GM06990 (cell line): ENCODE data around the gene AGFG2.

ENCODE experiments used
- DNase-seq: peaks from one replicate; pipeline ENCODE4 v3.0.0-alpha.2; 2011; ENCODE audit not compliant: insufficient read length; ENCODE audit errors: extremely low read depth
- H3K27me3 ChIP-seq: replicated peaks from 2 replicates; pipeline ENCODE4 v1.6.0; 2011; ENCODE audit warnings: low read length; ENCODE audit not compliant: control insufficient read depth, insufficient read depth
- H3K36me3 ChIP-seq: 2 replicates; pipeline ENCODE4 v1.5.1; 2011; ENCODE audit warnings: low read length; ENCODE audit not compliant: control insufficient read depth, insufficient read depth
- H3K4me3 ChIP-seq: replicated peaks from 2 replicates; pipeline ENCODE4 v1.5.1; 2011; ENCODE audit warnings: low read depth, mild to moderate bottlenecking, control low read depth, low read length
- TF ChIP-seq, protein P1 (sequence below): IDR thresholded peaks from 2 replicates; pipeline ENCODE4 v1.5.1; 2011; ENCODE audit warnings: low read length, control low read depth, mild to moderate bottlenecking, inconsistent platforms; ENCODE audit not compliant: insufficient read depth, poor library complexity, severe bottlenecking

AGFG2 gene, protein sequence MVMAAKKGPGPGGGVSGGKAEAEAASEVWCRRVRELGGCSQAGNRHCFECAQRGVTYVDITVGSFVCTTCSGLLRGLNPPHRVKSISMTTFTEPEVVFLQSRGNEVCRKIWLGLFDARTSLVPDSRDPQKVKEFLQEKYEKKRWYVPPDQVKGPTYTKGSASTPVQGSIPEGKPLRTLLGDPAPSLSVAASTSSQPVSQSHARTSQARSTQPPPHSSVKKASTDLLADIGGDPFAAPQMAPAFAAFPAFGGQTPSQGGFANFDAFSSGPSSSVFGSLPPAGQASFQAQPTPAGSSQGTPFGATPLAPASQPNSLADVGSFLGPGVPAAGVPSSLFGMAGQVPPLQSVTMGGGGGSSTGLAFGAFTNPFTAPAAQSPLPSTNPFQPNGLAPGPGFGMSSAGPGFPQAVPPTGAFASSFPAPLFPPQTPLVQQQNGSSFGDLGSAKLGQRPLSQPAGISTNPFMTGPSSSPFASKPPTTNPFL

DNA sequence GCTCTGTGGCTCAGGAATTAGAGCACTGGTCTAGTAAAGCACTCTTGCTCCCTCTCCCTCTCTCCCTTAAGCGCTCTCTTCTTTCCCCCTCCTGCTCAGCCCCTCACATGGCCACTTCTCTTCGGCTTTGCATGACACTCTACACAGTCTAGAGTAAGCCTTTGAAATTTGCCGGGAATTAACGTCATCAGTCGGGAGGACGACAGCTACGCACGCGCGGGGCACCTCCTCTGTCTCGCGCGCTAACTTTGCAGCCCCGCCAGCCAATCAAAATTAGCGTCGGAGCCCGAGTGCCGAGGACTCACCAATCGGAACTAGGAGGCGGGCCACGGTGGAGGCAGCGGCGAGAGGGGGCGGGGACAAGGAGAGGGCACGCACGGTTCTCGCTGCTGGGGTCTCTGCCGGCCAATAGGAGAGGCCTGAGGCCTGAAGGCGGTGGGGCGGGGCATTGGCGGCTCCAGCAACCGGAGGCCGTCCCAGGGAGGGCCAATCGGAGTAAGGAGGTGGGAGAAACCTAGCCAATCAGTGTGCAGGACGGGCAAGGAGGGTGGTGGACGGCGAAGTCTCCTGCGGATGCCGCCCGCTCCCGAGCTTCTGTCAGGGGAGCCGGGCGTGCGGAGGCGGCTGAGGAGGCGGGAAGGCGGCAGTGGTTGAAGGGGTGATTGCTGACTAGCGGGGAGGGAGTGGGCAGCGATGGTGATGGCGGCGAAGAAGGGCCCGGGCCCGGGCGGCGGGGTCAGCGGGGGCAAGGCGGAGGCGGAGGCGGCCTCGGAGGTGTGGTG lies at the start of gene AGFG2:
Gene AGFG2 (plus strand): TSS at position 550 of the 782 bp plus-strand sequence. CDS start 144 bp downstream, at position 694.
- H3K36me3 ChIP-seq: no peaks in the 10 kb centered on the region
- no peaks in the 10 kb centered on the region for H3K27me3 ChIP-seq
- H3K4me3 ChIP-seq: peak within 1 kb of the TSS; percentile 84
- TF ChIP-seq, protein P1, sequence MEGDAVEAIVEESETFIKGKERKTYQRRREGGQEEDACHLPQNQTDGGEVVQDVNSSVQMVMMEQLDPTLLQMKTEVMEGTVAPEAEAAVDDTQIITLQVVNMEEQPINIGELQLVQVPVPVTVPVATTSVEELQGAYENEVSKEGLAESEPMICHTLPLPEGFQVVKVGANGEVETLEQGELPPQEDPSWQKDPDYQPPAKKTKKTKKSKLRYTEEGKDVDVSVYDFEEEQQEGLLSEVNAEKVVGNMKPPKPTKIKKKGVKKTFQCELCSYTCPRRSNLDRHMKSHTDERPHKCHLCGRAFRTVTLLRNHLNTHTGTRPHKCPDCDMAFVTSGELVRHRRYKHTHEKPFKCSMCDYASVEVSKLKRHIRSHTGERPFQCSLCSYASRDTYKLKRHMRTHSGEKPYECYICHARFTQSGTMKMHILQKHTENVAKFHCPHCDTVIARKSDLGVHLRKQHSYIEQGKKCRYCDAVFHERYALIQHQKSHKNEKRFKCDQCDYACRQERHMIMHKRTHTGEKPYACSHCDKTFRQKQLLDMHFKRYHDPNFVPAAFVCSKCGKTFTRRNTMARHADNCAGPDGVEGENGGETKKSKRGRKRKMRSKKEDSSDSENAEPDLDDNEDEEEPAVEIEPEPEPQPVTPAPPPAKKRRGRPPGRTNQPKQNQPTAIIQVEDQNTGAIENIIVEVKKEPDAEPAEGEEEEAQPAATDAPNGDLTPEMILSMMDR: no peak
- peak; percentile 100 for DNase-seq

DNA sequence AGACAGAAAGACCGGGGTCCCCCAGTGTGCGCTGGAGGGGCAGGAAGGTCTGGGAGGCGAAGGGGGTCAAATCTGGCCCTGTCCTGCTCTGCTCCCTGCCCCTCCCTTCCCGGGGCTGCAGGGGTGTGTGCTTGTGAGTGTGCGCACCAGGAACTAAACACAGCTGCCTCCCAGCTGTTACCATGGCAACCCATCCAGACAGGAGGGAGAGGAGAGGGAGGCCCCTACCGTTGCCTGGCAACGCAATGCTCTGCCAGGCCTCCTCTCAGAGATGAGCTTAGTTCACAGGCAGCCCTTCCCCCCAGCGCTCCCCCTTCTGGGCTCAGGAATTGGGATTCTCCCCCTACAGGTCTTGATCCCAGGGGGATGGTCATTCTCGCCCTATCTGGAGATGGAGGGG lies 49.2 kb upstream of the AGFG2 start:
- Histone ChIP-seq H3K4me3 (no peak overlapping the region), H3K27me3 (no peaks in the 10 kb centered on the region), H3K36me3 (no peaks in the 10 kb centered on the region)
- TF ChIP-seq, protein P1: no peak
- no peak for DNase-seq

DNA sequence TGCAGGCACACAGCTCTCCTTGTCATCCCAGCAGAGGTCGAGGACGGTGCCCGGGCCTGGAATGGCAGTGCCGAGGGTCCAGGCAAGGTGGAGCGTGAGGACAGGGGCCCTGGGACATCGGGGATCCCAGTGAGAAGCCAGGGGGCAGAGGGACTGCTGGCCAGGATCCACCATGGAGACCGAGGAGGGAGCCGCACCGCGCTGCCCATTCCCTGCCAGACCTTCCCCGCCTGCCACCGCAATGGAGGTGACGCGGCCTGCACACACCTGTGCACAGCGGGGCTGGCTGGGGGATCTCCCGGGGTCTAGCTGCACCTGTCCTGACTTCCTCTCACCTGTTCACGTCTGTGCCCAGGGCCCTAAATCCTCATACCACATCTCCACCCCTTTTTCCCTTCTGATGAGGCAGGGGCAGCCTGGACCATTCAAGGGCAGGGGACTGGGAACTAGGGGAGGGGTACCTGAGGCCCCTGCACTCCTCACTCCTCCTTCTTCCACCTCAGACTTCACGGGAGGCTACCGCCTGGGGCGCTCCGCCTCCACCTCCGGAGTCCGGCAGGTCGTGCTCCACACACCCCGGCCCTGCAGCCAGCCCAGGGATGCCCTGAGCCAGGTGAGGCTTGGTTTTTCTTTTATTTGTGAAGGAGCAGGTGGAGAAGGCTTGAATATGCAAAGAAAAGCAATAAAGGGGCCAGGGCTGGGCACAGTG lies 48.4 kb upstream of the AGFG2 start:
- TF ChIP-seq, protein P1: no peak
- no peaks in the 10 kb centered on the region for H3K36me3 ChIP-seq
- H3K4me3 ChIP-seq: no peak overlapping the region
- DNase-seq: no peak
- no peaks in the 10 kb centered on the region for H3K27me3 ChIP-seq

DNA sequence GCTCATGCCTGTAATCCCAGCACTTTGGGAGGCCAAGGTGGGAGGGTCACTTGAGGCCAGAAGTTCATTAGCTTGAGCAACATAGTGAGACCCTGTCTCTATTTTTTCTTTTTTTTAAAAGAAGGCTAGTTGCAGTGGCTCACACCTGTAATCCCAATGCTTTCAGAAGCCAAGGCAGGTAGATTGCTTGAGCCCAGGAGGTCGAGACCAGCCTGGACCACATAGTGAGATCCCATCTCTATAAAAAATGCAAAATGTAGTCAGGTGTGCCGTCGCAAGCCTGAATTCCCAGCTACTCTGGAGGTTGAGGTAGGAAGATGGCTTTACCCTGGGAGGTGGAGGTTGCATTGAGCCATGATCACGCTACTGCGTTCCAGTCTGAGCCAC lies 47.8 kb upstream of the AGFG2 start:
- Histone ChIP-seq H3K27me3 (no peaks in the 10 kb centered on the region), H3K36me3 (no peaks in the 10 kb centered on the region), H3K4me3 (no peak overlapping the region)
- TF ChIP-seq, protein P1: no peak
- DNase-seq: no peak

DNA sequence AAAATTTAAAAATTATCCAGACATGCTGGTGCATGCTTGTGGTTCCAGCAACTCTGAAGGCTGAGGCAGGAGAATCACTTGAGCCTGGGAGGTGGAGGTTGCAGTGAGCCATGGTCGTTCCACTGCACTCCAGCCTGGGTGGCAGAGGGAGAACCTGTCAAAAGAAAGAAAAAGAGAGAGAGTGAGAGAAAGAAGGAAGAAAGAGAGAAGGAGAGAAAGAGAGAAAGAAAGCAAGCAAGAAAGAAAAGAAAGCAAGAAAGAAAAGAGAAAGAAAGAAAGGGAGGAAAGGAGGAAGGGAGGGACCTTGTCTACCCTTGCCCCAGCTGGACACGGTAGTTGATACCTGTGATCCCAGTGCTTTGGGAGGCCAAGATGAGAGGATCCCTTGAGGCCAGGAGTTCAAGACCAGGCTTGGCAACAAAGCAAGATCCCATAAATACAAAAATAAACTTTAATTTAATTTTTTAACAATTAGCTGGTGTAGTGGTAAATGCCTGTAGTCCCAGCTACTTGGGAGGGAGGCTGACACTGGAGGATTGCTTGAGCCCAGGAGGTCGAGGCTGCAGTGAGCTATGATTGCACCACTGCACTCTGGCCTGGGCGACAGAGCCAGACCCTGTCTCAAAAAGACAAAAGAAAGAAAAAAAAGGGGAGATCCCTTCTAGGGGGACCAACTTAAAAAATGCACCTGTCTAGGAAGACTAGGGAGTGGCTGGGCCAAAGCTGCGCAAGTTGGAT lies 46.1 kb upstream of the AGFG2 start:
- no peak for DNase-seq
- Histone ChIP-seq H3K27me3 (no peaks in the 10 kb centered on the region), H3K4me3 (peak overlapping the region; percentile 48), H3K36me3 (no peaks in the 10 kb centered on the region)
- TF ChIP-seq, protein P1: no peak
